Activated T-helper 2 cell treated with anti-CD3 and anti-CD28 coated beads, Interferon-gamma antibody, Interleukin-2, Interleukin-4, amounts not matched to agents 10 μg/mL and 5 μg/mL and 100 μg/mL, durations not matched to agents 14 hours and 24 hours and 36 hours (primary cell): ENCODE measurements around the gene CNOT6L. TPM values are rescaled to one million over a fixed set of nuclear protein-coding genes. Genes with fewer than 3 reads are reported as not detected.
"Not testable (repeated sequence)": the region's sequence is repeated elsewhere in the genome, so short reads cannot be mapped to it uniquely, and the experiment has no call there.

Experiments
- DNase-seq: peaks from one replicate; pipeline ENCODE4 v3.0.0; 2021; ENCODE audit warnings: low spot score
- H3K27ac Mint-ChIP-seq: one replicate; pipeline ENCODE4 v1.8.0; 2021; ENCODE audit warnings: mixed read lengths
- H3K27me3 Mint-ChIP-seq: one replicate; pipeline ENCODE4 v1.8.0; 2021; ENCODE audit warnings: low read depth, mixed read lengths
- H3K36me3 Mint-ChIP-seq: one replicate; pipeline ENCODE4 v1.8.0; 2021; ENCODE audit warnings: low read depth, mixed read lengths
- H3K4me1 Mint-ChIP-seq: one replicate; pipeline ENCODE4 v1.8.0; 2021; ENCODE audit warnings: low read depth, mixed read lengths
- H3K4me3 Mint-ChIP-seq: one replicate; pipeline ENCODE4 v1.8.0; 2021; ENCODE audit warnings: low read depth, mild to moderate bottlenecking, moderate library complexity, mixed read lengths
- H3K9me3 Mint-ChIP-seq: one replicate; pipeline ENCODE4 v1.8.0; 2021; ENCODE audit warnings: mixed read lengths
- intact Hi-C: fragments of 100-400 bp; cut with micrococcal nuclease; formaldehyde crosslinking; loops from one replicate; pipeline ENCODE4 v1.15.1; 2023
- total RNA-seq: library from RNA; stranded (reverse); gene quantifications from 2 replicates; pipeline ENCODE4 v1.2.3, GENCODE V29; 2022

The CNOT6L gene
- total RNA-seq, 1 donor from 2014 or later: 94.8 TPM

DNA sequence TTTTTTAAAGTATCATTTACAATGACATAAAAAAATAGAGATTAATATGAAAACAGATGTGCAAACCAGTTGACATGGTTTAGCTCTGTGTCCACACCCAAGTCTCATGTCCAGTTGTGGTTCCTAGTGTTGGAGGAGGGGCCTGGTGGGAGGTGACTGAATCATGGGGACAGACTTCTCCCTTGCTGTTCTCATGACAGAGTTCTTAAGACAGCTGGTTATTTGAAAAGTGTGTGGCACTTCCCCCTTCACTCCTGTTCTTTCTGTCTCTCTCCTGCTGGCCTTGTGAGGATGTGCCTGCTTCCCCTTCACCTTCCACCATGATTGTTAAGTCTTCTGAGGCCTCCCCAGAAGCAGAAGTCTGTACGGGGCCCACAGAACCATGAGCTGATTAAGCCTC is 23.8 kb downstream of the CNOT6L start:
- H3K9me3 Mint-ChIP-seq: peaks cover 24% of the 10 kb centered on the region
- intact Hi-C loops: no loop called here

DNA sequence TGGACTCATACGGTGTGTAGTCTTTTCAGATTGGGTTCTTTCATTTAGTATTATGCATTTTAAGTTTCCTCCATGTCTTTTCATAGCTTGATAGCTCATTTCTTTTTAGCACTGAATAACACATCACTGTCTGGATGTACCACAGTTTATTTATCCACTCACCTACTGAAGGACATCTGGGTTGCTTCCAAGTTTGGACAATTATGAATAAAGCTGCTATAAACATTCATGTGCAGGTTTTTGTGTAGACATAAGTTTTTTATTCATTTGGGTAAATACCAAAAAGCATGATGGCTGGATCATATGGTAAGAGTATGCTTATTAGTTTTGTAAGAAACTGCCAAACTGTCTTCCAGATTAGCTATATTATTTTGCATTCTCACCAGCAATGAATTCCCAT is 29.0 kb downstream of the CNOT6L start:
- peaks cover 27% of the 10 kb centered on the region for H3K36me3 Mint-ChIP-seq
- H3K27me3 Mint-ChIP-seq: no peaks in the 10 kb centered on the region
- H3K4me1 Mint-ChIP-seq: peaks cover 34% of the 10 kb centered on the region
- no peak overlapping the region for H3K4me3 Mint-ChIP-seq
- DNase-seq: no peak
- H3K27ac Mint-ChIP-seq: no peak overlapping the region
- H3K9me3 Mint-ChIP-seq: peaks cover 4% of the 10 kb centered on the region
- intact Hi-C loops: no loop called here

More for the DNA sequence above, 23.8 kb downstream of the CNOT6L start:
- Mint-ChIP-seq H3K27me3 (no peaks in the 10 kb centered on the region), H3K4me3 (no peak overlapping the region), H3K27ac (no peak overlapping the region), H3K4me1 (peaks cover 28% of the 10 kb centered on the region), H3K36me3 (peaks cover 59% of the 10 kb centered on the region)
- DNase-seq: no peak

DNA sequence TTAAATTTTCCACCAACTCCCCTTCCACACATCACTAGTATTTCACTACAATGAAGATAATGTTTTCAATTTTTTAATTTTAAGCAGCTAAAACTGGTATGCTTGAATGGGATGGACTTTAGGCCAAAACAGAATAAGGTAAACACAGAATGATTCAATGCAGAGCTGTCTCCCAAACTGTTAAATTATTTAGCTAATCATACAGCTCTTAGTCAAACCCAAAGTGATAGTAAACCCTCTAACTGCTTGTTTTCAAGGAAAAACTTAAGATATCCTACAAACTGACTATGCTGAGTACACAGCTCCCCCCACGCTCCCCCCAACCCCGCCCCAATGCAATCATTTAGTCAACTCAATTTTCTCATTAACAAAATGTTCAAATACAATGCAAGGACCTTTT is 30.2 kb downstream of the CNOT6L start:
- no peaks in the 10 kb centered on the region for H3K9me3 Mint-ChIP-seq
- no peak for DNase-seq
- H3K27ac Mint-ChIP-seq: no peak overlapping the region
- H3K36me3 Mint-ChIP-seq: peaks cover 22% of the 10 kb centered on the region
- H3K4me3 Mint-ChIP-seq: no peak overlapping the region
- no peaks in the 10 kb centered on the region for H3K27me3 Mint-ChIP-seq
- peaks cover 35% of the 10 kb centered on the region for H3K4me1 Mint-ChIP-seq
- intact Hi-C loops: no loop called here

DNA sequence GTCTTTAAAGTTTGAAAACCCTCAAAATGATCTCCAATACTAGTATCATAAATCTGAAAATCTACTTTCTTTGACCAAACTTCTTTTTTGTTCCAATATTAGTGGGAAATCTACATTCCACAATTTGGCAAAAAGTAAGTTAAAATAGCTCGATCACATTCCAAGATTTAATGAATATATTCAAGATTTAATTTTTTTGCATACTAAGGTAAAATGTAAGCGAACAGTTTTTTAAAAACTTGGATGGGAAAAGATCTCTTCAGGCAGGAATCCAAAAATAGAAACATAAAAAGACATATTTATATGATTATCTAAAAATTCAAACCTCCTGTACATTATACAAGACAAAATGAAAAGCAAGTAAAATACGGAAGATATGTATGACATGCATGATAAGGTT is 31.2 kb downstream of the CNOT6L start:
- Mint-ChIP-seq H3K4me3 (no peak overlapping the region), H3K9me3 (no peaks in the 10 kb centered on the region), H3K4me1 (peaks cover 31% of the 10 kb centered on the region), H3K36me3 (peaks cover 22% of the 10 kb centered on the region), H3K27me3 (no peaks in the 10 kb centered on the region), H3K27ac (no peak overlapping the region)
- DNase-seq: no peak
- intact Hi-C loops: no loop called here

DNA sequence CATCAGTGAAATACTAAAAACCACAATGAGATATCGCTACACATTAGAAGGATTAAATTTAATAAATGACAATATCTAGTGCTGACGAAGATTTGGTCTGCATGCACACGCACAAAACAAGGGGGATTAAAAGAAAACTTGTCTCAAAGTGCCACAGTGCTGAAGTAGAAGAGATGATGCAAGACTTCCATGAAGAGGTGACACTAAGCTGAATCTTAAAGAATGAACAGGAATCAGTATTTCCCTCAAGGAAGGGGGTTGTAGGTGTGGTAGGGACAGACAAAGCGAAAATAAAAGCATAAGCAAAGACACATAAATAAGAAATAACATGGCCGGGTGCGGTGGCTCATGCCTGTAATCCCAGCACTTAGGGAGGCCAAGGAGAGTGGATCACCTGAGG is 33.5 kb downstream of the CNOT6L start:
- H3K27ac Mint-ChIP-seq: no peak overlapping the region
- intact Hi-C loops: no loop called here
- peaks cover 16% of the 10 kb centered on the region for H3K36me3 Mint-ChIP-seq
- no peak overlapping the region for H3K4me3 Mint-ChIP-seq
- DNase-seq: no peak
- no peaks in the 10 kb centered on the region for H3K27me3 Mint-ChIP-seq
- H3K4me1 Mint-ChIP-seq: peaks cover 35% of the 10 kb centered on the region
- H3K9me3 Mint-ChIP-seq: no peaks in the 10 kb centered on the region

DNA sequence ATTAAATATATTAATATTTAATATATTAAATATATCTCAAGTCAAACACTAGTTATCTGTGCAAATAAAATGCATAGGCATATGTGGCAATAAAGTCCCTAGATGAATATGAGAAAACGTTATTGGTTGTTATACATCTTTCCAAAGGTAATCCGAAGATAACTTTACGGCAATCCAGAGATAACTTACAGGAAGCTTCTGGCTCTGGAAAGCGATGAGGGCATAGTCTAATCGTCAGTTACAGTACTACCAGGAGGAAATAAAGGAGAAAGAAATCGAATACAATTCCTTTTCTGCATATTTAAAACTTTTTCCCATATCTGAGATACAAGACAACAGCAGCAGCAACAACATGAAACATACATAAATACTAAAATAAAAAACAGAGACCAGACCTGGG is 35.3 kb downstream of the CNOT6L start:
- no peak overlapping the region for H3K4me3 Mint-ChIP-seq
- intact Hi-C loops: no loop called here
- H3K36me3 Mint-ChIP-seq: peaks cover 15% of the 10 kb centered on the region
- H3K4me1 Mint-ChIP-seq: peaks cover 29% of the 10 kb centered on the region
- DNase-seq: no peak
- no peaks in the 10 kb centered on the region for H3K27me3 Mint-ChIP-seq
- H3K27ac Mint-ChIP-seq: no peak overlapping the region
- H3K9me3 Mint-ChIP-seq: no peaks in the 10 kb centered on the region

DNA sequence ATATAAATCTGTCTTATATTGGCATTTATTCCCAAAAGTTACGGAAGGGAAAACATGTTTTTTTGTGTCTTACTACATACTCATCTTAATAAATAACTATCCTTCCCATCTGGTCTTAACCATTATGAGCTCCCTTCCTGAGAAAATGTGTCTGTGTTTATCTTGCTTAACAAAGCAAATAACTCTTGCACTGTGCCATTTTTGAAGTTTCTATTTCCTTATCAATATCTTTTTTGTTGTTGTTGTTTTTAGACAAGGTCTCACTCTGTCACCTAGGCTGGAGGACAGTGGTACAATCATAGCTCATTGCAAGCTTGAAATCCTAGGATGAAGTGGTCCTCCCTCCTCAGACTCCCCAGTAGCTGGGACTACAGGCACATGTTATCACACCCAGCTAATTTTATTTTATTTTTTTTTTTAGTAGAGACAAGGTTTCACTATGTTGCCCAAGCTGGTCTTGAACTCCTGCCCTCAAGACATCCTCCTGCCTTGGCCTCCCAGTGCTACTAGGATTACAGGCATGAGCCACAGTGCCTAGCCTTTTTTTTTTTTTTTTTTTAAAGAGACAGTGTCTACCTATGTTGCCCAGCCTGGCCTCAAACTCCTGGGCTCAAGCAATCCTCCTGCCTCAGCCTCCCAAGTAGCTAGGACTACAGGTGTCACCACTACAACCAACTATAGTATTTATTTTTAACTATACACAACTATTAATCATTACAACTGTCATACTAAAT is 36.9 kb downstream of the CNOT6L start:
- Mint-ChIP-seq H3K27ac (no peak overlapping the region), H3K9me3 (no peaks in the 10 kb centered on the region), H3K4me1 (peaks cover 31% of the 10 kb centered on the region), H3K36me3 (peaks cover 19% of the 10 kb centered on the region), H3K27me3 (no peaks in the 10 kb centered on the region), H3K4me3 (no peak overlapping the region)
- intact Hi-C loops: no loop called here
- no peak for DNase-seq

DNA sequence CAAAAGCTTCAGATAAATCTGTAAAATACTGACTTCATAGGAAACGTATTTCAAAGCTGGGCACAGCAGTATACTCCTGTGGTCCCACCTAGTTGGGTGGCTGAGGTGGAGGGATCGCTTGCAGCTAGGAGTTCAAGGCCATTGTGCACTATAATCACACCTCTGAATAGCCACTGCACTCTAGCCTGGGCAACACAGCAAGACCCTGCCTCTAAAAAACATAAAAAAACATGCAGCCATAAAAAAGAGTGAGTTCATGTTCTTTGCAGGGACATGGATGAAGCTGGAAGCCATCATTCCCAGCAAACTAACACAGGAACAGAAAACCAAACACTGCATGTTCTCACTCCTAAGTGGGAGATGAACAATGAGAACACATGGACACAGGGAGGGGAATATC is 38.4 kb downstream of the CNOT6L start:
- H3K4me1 Mint-ChIP-seq: peaks cover 34% of the 10 kb centered on the region
- H3K4me3 Mint-ChIP-seq, H3K9me3 Mint-ChIP-seq, H3K27me3 Mint-ChIP-seq, DNase-seq, H3K27ac Mint-ChIP-seq, intact Hi-C loops: not testable (repeated sequence)
- peaks cover 30% of the 10 kb centered on the region for H3K36me3 Mint-ChIP-seq

DNA sequence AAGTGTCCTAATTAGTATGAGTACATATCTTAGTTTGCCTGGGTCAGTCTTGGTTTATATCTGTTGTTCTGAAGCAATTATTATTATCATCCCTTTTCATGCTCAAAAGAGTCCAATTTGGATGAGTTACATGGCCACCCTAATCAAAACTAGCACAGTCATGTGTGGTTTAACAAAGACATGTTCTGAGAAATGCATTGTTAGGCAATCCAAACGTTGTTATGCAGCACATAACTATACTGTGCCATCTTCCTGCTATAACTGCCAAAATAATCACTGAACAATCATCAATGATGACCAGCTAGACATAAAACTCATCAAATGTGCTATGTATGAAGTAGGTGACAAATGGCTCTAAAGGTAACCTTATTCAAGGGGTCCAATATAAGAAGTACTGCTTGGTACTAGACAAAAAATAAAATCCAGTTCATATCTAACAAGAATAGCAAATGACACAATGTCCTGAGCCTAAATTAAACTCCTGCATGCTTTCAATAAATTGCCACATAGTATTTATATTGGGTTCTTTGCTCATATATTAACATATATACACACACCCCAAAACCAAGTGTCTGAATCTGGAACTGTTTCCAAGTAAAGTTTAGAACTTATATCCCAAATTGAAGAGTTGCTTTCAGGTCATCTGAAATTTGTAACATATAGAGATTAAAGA is 41.9 kb downstream of the CNOT6L start:
- Mint-ChIP-seq H3K27me3 (no peaks in the 10 kb centered on the region), H3K9me3 (no peaks in the 10 kb centered on the region), H3K4me3 (no peak overlapping the region), H3K36me3 (peaks cover 46% of the 10 kb centered on the region), H3K27ac (no peak overlapping the region), H3K4me1 (peaks cover 20% of the 10 kb centered on the region)
- no peak for DNase-seq
- intact Hi-C loops: no loop called here

DNA sequence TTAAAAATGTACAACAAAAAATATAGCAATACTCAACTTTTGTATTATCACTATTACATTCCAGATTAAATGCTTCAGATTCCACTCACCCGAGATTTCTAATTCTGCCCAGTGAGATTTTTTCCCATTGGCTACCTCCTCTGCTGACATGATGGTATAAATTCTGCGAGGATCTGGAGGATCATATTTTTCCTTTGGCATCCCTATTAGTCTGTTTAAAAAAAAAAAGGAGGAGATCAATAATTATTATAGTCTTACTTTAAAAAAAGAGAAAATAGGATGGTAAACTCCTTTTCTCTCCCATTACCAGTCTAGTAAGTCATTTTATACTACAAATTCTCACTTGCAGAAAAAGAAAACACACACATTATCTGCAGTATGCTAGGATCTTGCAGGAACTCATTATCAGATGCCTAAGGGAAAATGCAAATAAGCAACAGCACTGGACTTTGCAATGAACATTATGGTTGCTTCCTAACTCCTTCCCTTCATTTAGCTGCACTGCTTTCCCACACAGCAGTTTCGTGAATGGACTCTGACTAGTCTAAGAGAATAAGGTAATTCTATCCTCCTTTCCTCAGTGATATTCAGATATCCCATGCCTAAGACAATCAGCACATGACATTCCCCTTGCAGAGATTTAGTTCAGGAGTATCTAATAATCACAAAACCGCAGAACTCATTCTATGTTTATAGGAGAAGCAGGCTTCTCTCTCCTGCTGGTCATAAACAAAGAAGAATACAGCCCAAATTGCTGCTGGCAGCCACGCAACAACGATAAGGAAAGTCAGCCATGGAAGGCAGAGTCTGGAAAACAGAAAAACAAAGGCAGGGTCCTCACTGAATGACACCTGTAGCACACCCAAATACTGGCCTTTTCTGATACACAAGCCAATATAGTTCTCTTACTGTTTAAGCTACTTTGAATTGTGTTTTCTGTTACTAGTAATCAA is 42.7 kb downstream of the CNOT6L start:
- H3K27ac Mint-ChIP-seq: no peak overlapping the region
- no peak overlapping the region for H3K4me3 Mint-ChIP-seq
- intact Hi-C loops: no loop called here
- DNase-seq: no peak
- H3K27me3 Mint-ChIP-seq: no peaks in the 10 kb centered on the region
- peaks cover 53% of the 10 kb centered on the region for H3K36me3 Mint-ChIP-seq
- peaks cover 14% of the 10 kb centered on the region for H3K4me1 Mint-ChIP-seq
- H3K9me3 Mint-ChIP-seq: no peaks in the 10 kb centered on the region

DNA sequence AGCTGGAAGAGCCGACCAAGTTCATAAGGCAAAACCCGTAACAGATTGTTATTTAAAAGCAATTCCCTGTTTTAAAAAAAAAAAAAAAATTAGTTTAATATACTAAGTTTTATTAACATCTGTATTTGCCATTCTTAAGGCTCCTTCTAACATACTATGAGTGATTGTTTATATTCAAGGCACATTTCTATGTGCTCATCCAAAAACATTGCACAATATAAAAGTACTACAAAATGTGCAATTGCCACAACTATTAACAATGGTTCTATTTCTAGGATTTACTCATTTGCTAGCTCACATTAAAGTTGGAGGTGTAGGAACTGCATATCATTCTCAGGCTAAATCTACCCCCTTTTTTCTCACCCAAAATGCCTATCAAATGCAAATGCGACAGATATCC is 46.1 kb downstream of the CNOT6L start:
- Mint-ChIP-seq H3K9me3 (peaks cover 5% of the 10 kb centered on the region), H3K4me1 (peaks cover 14% of the 10 kb centered on the region), H3K27ac (no peak overlapping the region), H3K4me3 (no peak overlapping the region), H3K27me3 (no peaks in the 10 kb centered on the region), H3K36me3 (peaks cover 77% of the 10 kb centered on the region)
- intact Hi-C loops: no loop called here
- no peak for DNase-seq

DNA sequence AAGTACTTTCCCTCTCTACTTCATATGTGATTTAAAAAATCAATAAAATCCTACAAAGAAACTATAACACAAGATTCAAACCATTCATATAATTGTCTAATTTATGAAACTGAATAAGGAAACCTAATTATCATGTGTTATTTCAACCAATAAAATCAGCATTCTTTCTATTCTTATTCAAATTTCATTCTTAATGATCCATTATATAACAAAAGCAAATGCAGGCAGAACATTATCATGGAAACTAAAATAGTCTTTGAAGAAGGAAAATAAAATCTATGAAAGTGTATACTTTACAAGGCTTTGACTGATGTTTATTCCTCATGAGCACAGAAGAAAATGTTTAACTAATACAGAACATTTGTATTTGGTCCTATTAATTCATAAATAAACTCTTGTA is 47.6 kb downstream of the CNOT6L start:
- intact Hi-C loops: no loop called here
- no peak overlapping the region for H3K27ac Mint-ChIP-seq
- H3K27me3 Mint-ChIP-seq: no peaks in the 10 kb centered on the region
- H3K36me3 Mint-ChIP-seq: peaks cover 76% of the 10 kb centered on the region
- no peak for DNase-seq
- H3K9me3 Mint-ChIP-seq: peaks cover 5% of the 10 kb centered on the region
- peaks cover 4% of the 10 kb centered on the region for H3K4me1 Mint-ChIP-seq
- no peak overlapping the region for H3K4me3 Mint-ChIP-seq

DNA sequence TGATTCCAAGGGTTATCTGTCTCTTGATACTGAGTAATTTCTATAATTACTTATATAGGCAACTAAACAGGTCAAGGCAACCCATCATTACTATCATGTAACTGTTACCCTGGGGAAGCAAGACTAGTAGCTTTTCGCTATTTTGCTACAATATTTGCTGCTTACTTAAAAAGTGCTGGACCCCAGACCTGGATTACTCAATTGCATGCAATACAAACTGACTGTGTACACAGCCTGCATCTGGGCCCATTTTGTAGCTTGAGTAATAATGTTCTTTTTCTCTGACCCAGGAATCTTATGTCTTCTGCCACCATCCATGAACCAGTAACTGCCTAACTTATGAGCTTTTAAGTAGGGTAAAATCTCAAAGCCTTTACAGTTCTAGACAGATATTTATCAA is 53.4 kb downstream of the CNOT6L start:
- peaks cover 38% of the 10 kb centered on the region for H3K9me3 Mint-ChIP-seq
- no peak overlapping the region for H3K4me3 Mint-ChIP-seq
- H3K36me3 Mint-ChIP-seq: peaks cover 82% of the 10 kb centered on the region
- peaks cover 2% of the 10 kb centered on the region for H3K4me1 Mint-ChIP-seq
- intact Hi-C loops: no loop called here
- DNase-seq: no peak
- H3K27ac Mint-ChIP-seq: no peak overlapping the region
- H3K27me3 Mint-ChIP-seq: no peaks in the 10 kb centered on the region
